K562 (cell line): Measurements from ENCODE around the gene IL2RG. TPM values are rescaled to one million over a fixed set of nuclear protein-coding genes. Genes with fewer than 3 reads are reported as not detected.

Experiments used
- CREB1 ChIP-seq, 2 experiments: sonication (generic) in 1 of 2; formaldehyde crosslinking in 1 of 2; IDR thresholded peaks; 2 replicates each; pipeline versions ENCODE4 v1.6.1 to v1.8.0; 2012 to 2022; ENCODE audit warnings: inconsistent platforms in 1 of 2, mild to moderate bottlenecking in 1 of 2, missing genetic modification reagents in 1 of 2, moderate library complexity in 1 of 2
- CUX1 ChIP-seq: fragments of 200-800 bp; sonication (Bioruptor generic); IDR thresholded peaks from 2 replicates; pipeline ENCODE4 v1.6.1; 2016; ENCODE audit warnings: missing genetic modification characterization, missing compliant biosample characterization
- EP300 ChIP-seq: IDR thresholded peaks from 2 replicates; pipeline ENCODE4 v1.6.1; 2012; ENCODE audit warnings: low read length, improper control_type of control experiment
- FOXM1 ChIP-seq, 2 experiments: fragments of 450-650 bp in 1 of 2; sonication (generic) in 1 of 2; formaldehyde crosslinking in 1 of 2; IDR thresholded peaks; 2 replicates each; pipeline versions ENCODE4 v1.6.1 to v1.9.0; 2017 to 2022; ENCODE audit warnings: low read depth in 2 of 2, mild to moderate bottlenecking in 2 of 2, missing genetic modification reagents in 1 of 2, moderate library complexity in 1 of 2
- MECOM ChIP-seq: fragments of 250-450 bp; sonication (Bioruptor Pico); IDR thresholded peaks from 2 replicates; pipeline ENCODE4 v1.8.0; 2022; ENCODE audit warnings: inconsistent platforms
- NCOA2 ChIP-seq, 2 experiments: fragments of 450-650 bp; IDR thresholded peaks; 2 replicates each; pipeline ENCODE4 v1.6.1; 2018; ENCODE audit warnings: mild to moderate bottlenecking in 2 of 2, moderate library complexity in 1 of 2; ENCODE audit not compliant: partially characterized antibody in 2 of 2
- PRDM10 ChIP-seq: fragments of 450-650 bp; IDR thresholded peaks from 2 replicates; pipeline ENCODE4 v1.6.1; 2018; ENCODE audit not compliant: partially characterized antibody
- RFX5 ChIP-seq: IDR thresholded peaks from 2 replicates; pipeline ENCODE4 v1.6.1; 2011; ENCODE audit warnings: low read depth, mild to moderate bottlenecking, improper control_type of control experiment, low read length
- U2AF1 ChIP-seq: fragments of 200-400 bp; formaldehyde crosslinking; optimal IDR thresholded peaks from 2 replicates; pipeline ENCODE3; 2017; ENCODE audit warnings: mild to moderate bottlenecking, low read depth, low read length, moderate library complexity
- ZBTB49 ChIP-seq: sonication (generic); formaldehyde crosslinking; IDR thresholded peaks from 2 replicates; pipeline ENCODE4 v1.8.0; 2022; ENCODE audit warnings: missing genetic modification reagents, mild to moderate bottlenecking, borderline replicate concordance
- ZC3H4 ChIP-seq: sonication (generic); formaldehyde crosslinking; IDR thresholded peaks from 2 replicates; pipeline ENCODE4 v1.9.0; 2021; ENCODE audit warnings: missing genetic modification reagents, borderline replicate concordance
- ZNF41 ChIP-seq: fragments of 250-450 bp; sonication (Bioruptor Pico); conservative IDR thresholded peaks from 2 replicates; pipeline ENCODE4 v1.4.0; 2020; ENCODE audit warnings: mild to moderate bottlenecking
- ZNF644 ChIP-seq: fragments of 200-800 bp; sonication (Bioruptor generic); IDR thresholded peaks from 2 replicates; pipeline ENCODE4 v1.6.1; 2016; ENCODE audit warnings: low read depth, missing genetic modification characterization, missing compliant biosample characterization
- ZNF830 ChIP-seq: fragments of 250-450 bp; sonication (Bioruptor Pico); IDR thresholded peaks from 2 replicates; pipeline ENCODE4 v1.5.0; 2021; ENCODE audit warnings: mild to moderate bottlenecking
- polyA plus RNA-seq, 8 experiments: library from polyadenylated mRNA; depleted of rRNA in 4 of 8; stranded (reverse) in 5 of 8; unstranded in 3 of 8; fragments of >200 nt; fragmentation: Nextera tagmentation in 2 of 8; fragmentation: Illumina TruSeq in 1 of 8; extraction: Ambion mirVana in 2 of 8; extraction: Trizol in 1 of 8; gene quantifications; 2 replicates each; pipeline versions ENCODE4 v1.2.1 to v1.2.3, GENCODE V29; 2011 to 2014; ENCODE audit warnings: inconsistent platforms in 1 of 8, missing spikeins in 1 of 8
- total RNA-seq, 7 experiments: library from RNA; depleted of rRNA in 6 of 7; stranded (reverse); fragments of >200 nt in 6 of 7; fragmentation: Illumina TruSeq in 2 of 7; extraction: Trizol in 2 of 7; gene quantifications; 2 replicates each; pipeline versions ENCODE4 v1.2.1 to v1.2.3, GENCODE V29; 2011 to 2021; ENCODE audit warnings: low replicate concordance in 1 of 7

Gene IL2RG
- total and polyA plus RNA-seq, 9 of the 15 experiments (the other 6 are each of a cell fraction or from before 2014, with no cell fraction given) = 5.5 to 55.4 (median 19.7) TPM

- TF ChIP-seq CUX1 (CRISPR knock-in tag) = peak; percentile 89
- peak; percentile 82 for TF ChIP-seq CREB1 (IDR thresholded peaks at IDR 0.05)
- peak; percentile 69 for TF ChIP-seq CREB1 (CRISPR knock-in tag; IDR thresholded peaks at IDR 0.05)
- peak; percentile 95 for TF ChIP-seq ZNF644 (tag)
- no peak for TF ChIP-seq NCOA2 (IDR thresholded peaks at IDR 0.05; ENCODE audit: partially characterized antibody in 2 of 2)
- TF ChIP-seq EP300 = no peak; the same call in 1 of the 2 replicates
- no peak for TF ChIP-seq MECOM (CRISPR knock-in tag)
- TF ChIP-seq RFX5 = peak; percentile 89
- no peak for TF ChIP-seq PRDM10
- TF ChIP-seq ZNF830 (CRISPR knock-in tag) = no peak
- TF ChIP-seq FOXM1 (IDR thresholded peaks at IDR 0.05; ENCODE audit: low read depth) = no peak
- TF ChIP-seq FOXM1 (CRISPR knock-in tag; IDR thresholded peaks at IDR 0.05; ENCODE audit: low read depth) = no peak
- TF ChIP-seq ZNF41 (CRISPR knock-in tag) = 0 out of 2 replicates have a peak, but pooled peaks have one; percentile 12
- TF ChIP-seq U2AF1 = no peak
- TF ChIP-seq ZC3H4 = no peak
- TF ChIP-seq ZBTB49 (CRISPR knock-in tag) = no peak
Observed at GRCh38 chrX:71068044-71068918, 43.1 kb downstream of the IL2RG start, which contains the start of gene SNX12 (continued).
